GM12872 (cell line): ENCODE data around the gene RHOC.

Experiments used
- CTCF ChIP-seq: IDR thresholded peaks from 3 replicates; pipeline ENCODE4 v1.5.1; 2011; ENCODE audit warnings: low read depth, mild to moderate bottlenecking, low read length, moderate library complexity; ENCODE audit not compliant: insufficient read depth

The RHOC gene

GRCh38 chr1:112677501-112677900, 29.4 kb downstream of the RHOC start:
- no peak for TF ChIP-seq CTCF

GRCh38 chr1:112676543-112676942, 30.4 kb downstream of the RHOC start:
- TF ChIP-seq CTCF, result no peak

GRCh38 chr1:112675728-112676381, 31.1 kb downstream of the RHOC start:
- no peak for TF ChIP-seq CTCF

- TF ChIP-seq CTCF, result no peak; the same call in 2 of the 3 replicates
Measured at GRCh38 chr1:112674986-112675727, 31.8 kb downstream of the RHOC start.

GRCh38 chr1:112674440-112674985, 32.4 kb downstream of the RHOC start, which contains the start of gene MOV10:
Gene MOV10, plus strand, starts transcription at chr1:112674659. Its CDS starts 254 bp downstream, at chr1:112674913.
- TF ChIP-seq CTCF, result no peak

- peak; percentile 53; the same call in 2 of the 3 replicates for TF ChIP-seq CTCF
Measured at GRCh38 chr1:112673592-112674439, 33.1 kb downstream of the RHOC start.

- TF ChIP-seq CTCF, result no peak
Measured at GRCh38 chr1:112672842-112673241, 34.1 kb downstream of the RHOC start.
